Endothelial cell (in vitro differentiated cells): ENCODE data around the gene CNOT8. TPM values are rescaled to one million over a fixed set of nuclear protein-coding genes. Genes with fewer than 3 reads are reported as not detected.

Experiments
- DNase-seq: peaks from one replicate; pipeline ENCODE4 v3.0.0; 2021; ENCODE audit warnings: low spot score
- H3K27ac Mint-ChIP-seq: one replicate; pipeline ENCODE4 v1.8.0; 2021; ENCODE audit warnings: mixed read lengths, inconsistent platforms; ENCODE audit not compliant: unreplicated experiment
- H3K27me3 Mint-ChIP-seq: one replicate; pipeline ENCODE4 v1.8.0; 2021; ENCODE audit warnings: mild to moderate bottlenecking, moderate library complexity, mixed read lengths, inconsistent platforms; ENCODE audit not compliant: unreplicated experiment
- H3K36me3 Mint-ChIP-seq: one replicate; pipeline ENCODE4 v1.8.0; 2021; ENCODE audit warnings: mild to moderate bottlenecking, low read depth, mixed read lengths, inconsistent platforms; ENCODE audit not compliant: unreplicated experiment
- H3K4me1 Mint-ChIP-seq: one replicate; pipeline ENCODE4 v1.8.0; 2021; ENCODE audit warnings: mild to moderate bottlenecking, mixed read lengths, inconsistent platforms; ENCODE audit not compliant: unreplicated experiment
- H3K4me3 Mint-ChIP-seq: one replicate; pipeline ENCODE4 v1.8.0; 2021; ENCODE audit warnings: mild to moderate bottlenecking, mixed read lengths, inconsistent platforms; ENCODE audit not compliant: unreplicated experiment
- H3K9me3 Mint-ChIP-seq: one replicate; pipeline ENCODE4 v1.8.0; 2021; ENCODE audit warnings: mixed read lengths, inconsistent platforms; ENCODE audit not compliant: unreplicated experiment
- CTCF ChIP-seq: fragments of 200-600 bp; sonication (generic); IDR thresholded peaks from one replicate; pipeline ENCODE4 v1.5.0; 2021; ENCODE audit warnings: antibody characterized with exemption; ENCODE audit not compliant: unreplicated experiment
- total RNA-seq: library from RNA; stranded (reverse); fragmentation: NEBNext Ultra II Directional; extraction: Animal tissue kit (Norgen Biotek cat#: 25700); gene quantifications from one replicate; pipeline ENCODE4 v1.2.1, GENCODE V29; 2021; ENCODE audit not compliant: unreplicated experiment

CNOT8 gene
- total RNA-seq, 1 donor from 2014 or later = 65.6 TPM

GRCh38 chr5:154878642-154879335 lies 20.4 kb downstream of the CNOT8 start:
- H3K27ac Mint-ChIP-seq = no peak overlapping the region
- peaks cover 4% of the 10 kb centered on the region for H3K4me1 Mint-ChIP-seq
- H3K36me3 Mint-ChIP-seq = peaks cover 72% of the 10 kb centered on the region
- no peak for TF ChIP-seq CTCF
- peak overlapping the region; percentile 78 for H3K4me3 Mint-ChIP-seq
- H3K9me3 Mint-ChIP-seq = peaks cover 5% of the 10 kb centered on the region
- H3K27me3 Mint-ChIP-seq = peaks cover 6% of the 10 kb centered on the region
- no peak for DNase-seq

GRCh38 chr5:154881986-154882385 lies 23.6 kb downstream of the CNOT8 start:
- TF ChIP-seq CTCF = no peak
- Mint-ChIP-seq H3K27ac (peak overlapping the region; percentile 57), H3K4me3 (peak overlapping the region; percentile 7), H3K4me1 (peaks cover 4% of the 10 kb centered on the region), H3K9me3 (peaks cover 18% of the 10 kb centered on the region), H3K36me3 (peaks cover 78% of the 10 kb centered on the region), H3K27me3 (peaks cover 3% of the 10 kb centered on the region)
- no peak for DNase-seq

GRCh38 chr5:154884424-154884823 lies 26.0 kb downstream of the CNOT8 start:
- peaks cover 87% of the 10 kb centered on the region for H3K36me3 Mint-ChIP-seq
- H3K4me1 Mint-ChIP-seq = peaks cover 4% of the 10 kb centered on the region
- no peak for TF ChIP-seq CTCF
- DNase-seq = no peak
- H3K4me3 Mint-ChIP-seq = peak overlapping the region; percentile 48
- H3K9me3 Mint-ChIP-seq = peaks cover 16% of the 10 kb centered on the region
- no peak overlapping the region for H3K27ac Mint-ChIP-seq
- peaks cover 2% of the 10 kb centered on the region for H3K27me3 Mint-ChIP-seq

GRCh38 chr5:154885439-154885838 lies 27.0 kb downstream of the CNOT8 start:
- TF ChIP-seq CTCF = no peak
- DNase-seq = no peak
- Mint-ChIP-seq H3K4me1 (peaks cover 4% of the 10 kb centered on the region), H3K4me3 (peak overlapping the region; percentile 23), H3K27me3 (peaks cover 2% of the 10 kb centered on the region), H3K9me3 (peaks cover 16% of the 10 kb centered on the region), H3K27ac (no peak overlapping the region), H3K36me3 (peaks cover 83% of the 10 kb centered on the region)

- peaks cover 51% of the 10 kb centered on the region for H3K36me3 Mint-ChIP-seq
- no peak for TF ChIP-seq CTCF
- DNase-seq = no peak
- no peak overlapping the region for H3K4me3 Mint-ChIP-seq
- no peaks in the 10 kb centered on the region for H3K27me3 Mint-ChIP-seq
- H3K27ac Mint-ChIP-seq = no peak overlapping the region
- no peaks in the 10 kb centered on the region for H3K9me3 Mint-ChIP-seq
- H3K4me1 Mint-ChIP-seq = peaks cover 4% of the 10 kb centered on the region
These were observed 33.9 kb downstream of the CNOT8 start for GRCh38 chr5:154892369-154892771.
